ENCODE measurements around the gene CADPS. TPM values are rescaled to one million over a fixed set of nuclear protein-coding genes. Genes with fewer than 3 reads are reported as not detected.
"Not testable (repeated sequence)": the region's sequence is repeated elsewhere in the genome, so short reads cannot be mapped to it uniquely, and the experiment has no call there.

Gene CADPS
- total RNA-seq, 1 experiment from 2014 or later: not detected

- H3K27ac ChIP-seq (ENCODE audit: low read depth, low read length, poor library complexity, severe bottlenecking): no peak overlapping the region
- no peak for DNase-seq (ENCODE audit: low spot score)
- no peaks in the 10 kb centered on the region for H3K4me1 ChIP-seq (ENCODE audit: insufficient read depth, low read length, poor library complexity, severe bottlenecking)
- intact Hi-C loops (cut with micrococcal nuclease; ENCODE audit: unreplicated experiment): no loop called here
- no TSS peak for BruUV-seq (replicated peaks)
- H3K9me3 ChIP-seq (ENCODE audit: low read depth, low read length, poor library complexity, severe bottlenecking): no peaks in the 10 kb centered on the region
- ChIA-PET CTCF (no interaction called here), POLR2A (ENCODE audit: low non-redundant PET) (no interaction called here)
- no peak for TF ChIP-seq EZH2 (IDR thresholded peaks at IDR 0.05; ENCODE audit: borderline replicate concordance, low read depth, low read length, poor library complexity, severe bottlenecking)
- TF ChIP-seq CTCF (conservative IDR thresholded peaks at IDR 0.05; ENCODE audit: low read depth, low read length): no peak
- no peaks in the 10 kb centered on the region for H3K36me3 ChIP-seq (ENCODE audit: insufficient read depth, low read length, poor library complexity, severe bottlenecking)
- H3K27me3 ChIP-seq (replicated peaks; ENCODE audit: insufficient read depth, low read depth, low read length, poor library complexity): peaks cover 7% of the 10 kb centered on the region
- H3K4me3 ChIP-seq (ENCODE audit: low read depth, low read length, poor library complexity, severe bottlenecking): no peak overlapping the region
Observed at GRCh38 chr3:62584636-62585035, 290.6 kb downstream of the CADPS start.

GRCh38 chr3:62582495-62583172 is 292.6 kb downstream of the CADPS start:
- Histone ChIP-seq H3K27me3 (replicated peaks; ENCODE audit: insufficient read depth, low read depth, low read length, poor library complexity) (peaks cover 7% of the 10 kb centered on the region), H3K4me3 (ENCODE audit: low read depth, low read length, poor library complexity, severe bottlenecking) (no peak overlapping the region), H3K9me3 (ENCODE audit: low read depth, low read length, poor library complexity, severe bottlenecking) (no peaks in the 10 kb centered on the region), H3K4me1 (ENCODE audit: insufficient read depth, low read length, poor library complexity, severe bottlenecking) (no peaks in the 10 kb centered on the region), H3K27ac (ENCODE audit: low read depth, low read length, poor library complexity, severe bottlenecking) (no peak overlapping the region), H3K36me3 (ENCODE audit: insufficient read depth, low read length, poor library complexity, severe bottlenecking) (no peaks in the 10 kb centered on the region)
- intact Hi-C loops (cut with micrococcal nuclease; ENCODE audit: unreplicated experiment): no loop called here
- ChIA-PET POLR2A (ENCODE audit: low non-redundant PET) (no interaction called here), CTCF (no interaction called here)
- TF ChIP-seq CTCF (conservative IDR thresholded peaks at IDR 0.05; ENCODE audit: low read depth, low read length) (no peak), EZH2 (IDR thresholded peaks at IDR 0.05; ENCODE audit: borderline replicate concordance, low read depth, low read length, poor library complexity, severe bottlenecking) (no peak)
- no TSS peak for BruUV-seq (replicated peaks)
- DNase-seq (ENCODE audit: low spot score): no peak

GRCh38 chr3:62580485-62580884 is 294.7 kb downstream of the CADPS start:
- H3K27ac ChIP-seq (ENCODE audit: low read depth, low read length, poor library complexity, severe bottlenecking); POLR2A ChIA-PET (ENCODE audit: low non-redundant PET); CTCF ChIA-PET; H3K9me3 ChIP-seq (ENCODE audit: low read depth, low read length, poor library complexity, severe bottlenecking); H3K36me3 ChIP-seq (ENCODE audit: insufficient read depth, low read length, poor library complexity, severe bottlenecking); BruUV-seq (replicated peaks); H3K4me1 ChIP-seq (ENCODE audit: insufficient read depth, low read length, poor library complexity, severe bottlenecking); H3K27me3 ChIP-seq (replicated peaks; ENCODE audit: insufficient read depth, low read depth, low read length, poor library complexity); H3K4me3 ChIP-seq (ENCODE audit: low read depth, low read length, poor library complexity, severe bottlenecking); intact Hi-C loops (cut with micrococcal nuclease; ENCODE audit: unreplicated experiment); DNase-seq (ENCODE audit: low spot score): not testable (repeated sequence)

- BruUV-seq (replicated peaks): no TSS peak
- intact Hi-C loops (cut with micrococcal nuclease; ENCODE audit: unreplicated experiment): no loop called here
- CTCF ChIA-PET: interaction anchor here (0.8 kb wide), 1 partner anchor 74 kb away, joined by 6 read pairs; no protein-coding TSS in a partner anchor
Observed at GRCh38 chr3:62577153-62577552, 298.1 kb downstream of the CADPS start.

More at GRCh38 chr3:62577153-62577552, 298.1 kb downstream of the CADPS start:
- Histone ChIP-seq H3K9me3 (ENCODE audit: low read depth, low read length, poor library complexity, severe bottlenecking) (no peaks in the 10 kb centered on the region), H3K4me1 (ENCODE audit: insufficient read depth, low read length, poor library complexity, severe bottlenecking) (no peaks in the 10 kb centered on the region), H3K27me3 (replicated peaks; ENCODE audit: insufficient read depth, low read depth, low read length, poor library complexity) (no peaks in the 10 kb centered on the region), H3K27ac (ENCODE audit: low read depth, low read length, poor library complexity, severe bottlenecking) (no peak overlapping the region), H3K4me3 (ENCODE audit: low read depth, low read length, poor library complexity, severe bottlenecking) (no peak overlapping the region), H3K36me3 (ENCODE audit: insufficient read depth, low read length, poor library complexity, severe bottlenecking) (no peaks in the 10 kb centered on the region)
- no peak for TF ChIP-seq CTCF (conservative IDR thresholded peaks at IDR 0.05; ENCODE audit: low read depth, low read length)
- TF ChIP-seq EZH2 (IDR thresholded peaks at IDR 0.05; ENCODE audit: borderline replicate concordance, low read depth, low read length, poor library complexity, severe bottlenecking): no peak
- POLR2A ChIA-PET (ENCODE audit: low non-redundant PET): no interaction called here
- DNase-seq (ENCODE audit: low spot score): no peak

Measured in A673 (cell line).